NCI-H1105 (cell line): ENCODE results near the gene GNPNAT1.
A peak's percentile ranks its signal among the peaks of the same experiment; 100 is the strongest.

Source experiments
- DNase-seq: peaks from one replicate; lab custom pipeline; 2025; lab: John Stamatoyannopoulos, UW

The GNPNAT1 gene

DNA sequence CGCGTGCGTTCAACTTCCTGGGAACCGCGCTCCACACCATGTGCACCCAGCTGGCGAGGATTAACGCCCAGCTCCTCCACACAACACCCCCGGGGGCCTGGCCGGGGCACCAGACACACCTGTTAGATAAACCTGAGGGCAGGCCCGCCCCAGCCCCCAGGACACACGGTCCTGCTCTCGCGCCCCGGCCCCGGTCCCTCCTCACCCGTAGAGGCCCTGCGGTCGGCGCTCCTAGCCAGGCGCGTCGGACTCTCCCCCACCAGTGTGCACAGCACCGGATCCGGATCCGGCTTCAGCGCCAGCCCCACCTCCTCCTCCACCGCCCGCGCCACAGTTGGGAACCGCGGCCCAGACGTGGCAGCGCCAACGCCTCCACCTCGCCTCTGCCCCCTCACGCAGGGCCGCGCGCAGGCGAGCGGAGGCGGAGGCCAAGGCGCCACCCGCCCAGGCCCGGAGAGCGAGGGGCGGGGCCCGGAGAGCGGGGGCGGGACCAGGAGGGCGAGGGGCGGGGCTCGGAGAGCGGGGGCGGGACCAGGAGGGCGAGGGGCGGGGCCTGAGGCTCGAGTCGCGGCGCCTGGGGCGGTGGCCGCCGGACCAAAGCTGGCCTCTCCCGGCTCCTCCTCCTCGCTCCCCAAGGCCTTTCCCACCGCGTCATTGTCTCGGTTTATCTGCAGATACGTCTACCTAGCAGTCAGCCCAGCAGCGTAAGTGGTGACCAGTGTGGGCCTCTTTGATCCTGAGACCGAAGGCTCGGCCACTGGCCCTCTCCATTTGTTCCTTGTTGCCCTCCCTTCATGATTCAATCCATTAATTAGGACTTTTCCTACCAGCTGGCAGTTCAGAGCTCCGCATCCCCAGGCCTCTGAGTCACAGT lies at the start of gene GNPNAT1:
Gene GNPNAT1, minus strand, starts transcription at position 385 of the 874 bp plus-strand sequence. CDS start 6,957 bp downstream, outside the sequence.
- peak; percentile 84 for DNase-seq

DNA sequence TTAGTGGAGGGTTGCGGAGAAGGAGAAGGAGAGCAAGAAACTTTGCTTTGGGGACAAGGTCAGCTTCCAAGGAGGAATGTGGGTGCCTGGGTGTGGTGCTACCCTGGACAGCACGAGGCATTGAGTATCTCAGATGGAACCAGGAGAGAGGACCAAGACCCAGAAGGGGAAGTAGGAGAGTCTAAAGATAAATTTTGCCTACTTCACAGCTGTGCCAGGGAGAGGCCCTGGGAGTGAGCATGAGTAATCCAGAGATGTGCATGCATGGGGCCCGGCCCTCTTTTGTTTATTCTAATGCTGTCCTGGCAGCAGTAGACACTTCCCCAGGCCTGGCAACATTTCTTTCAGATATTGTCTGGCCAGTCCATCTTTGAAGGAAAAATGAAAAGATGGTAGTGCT lies 49.5 kb upstream of the GNPNAT1 start:
- no peak for DNase-seq

DNA sequence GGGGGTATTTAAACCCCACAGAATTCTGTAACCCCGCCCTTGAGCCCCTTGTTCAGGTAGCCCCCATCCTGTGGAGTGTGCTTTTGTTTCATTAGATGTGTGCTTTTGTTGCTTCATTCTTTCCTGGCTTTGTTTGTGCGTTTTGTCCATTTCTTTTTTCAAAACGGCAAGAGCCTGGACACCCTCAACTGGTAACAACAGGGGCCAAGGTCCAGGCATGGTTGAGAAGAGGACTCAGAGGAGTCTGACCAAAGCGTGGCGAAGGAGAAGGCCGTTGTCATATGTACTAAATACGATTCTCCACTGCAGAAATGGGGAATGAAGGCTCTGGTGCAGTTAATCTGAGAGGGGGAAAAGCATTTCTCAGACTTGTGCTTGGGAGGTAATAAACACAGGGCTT lies 46.0 kb upstream of the GNPNAT1 start:
- no peak for DNase-seq

DNA sequence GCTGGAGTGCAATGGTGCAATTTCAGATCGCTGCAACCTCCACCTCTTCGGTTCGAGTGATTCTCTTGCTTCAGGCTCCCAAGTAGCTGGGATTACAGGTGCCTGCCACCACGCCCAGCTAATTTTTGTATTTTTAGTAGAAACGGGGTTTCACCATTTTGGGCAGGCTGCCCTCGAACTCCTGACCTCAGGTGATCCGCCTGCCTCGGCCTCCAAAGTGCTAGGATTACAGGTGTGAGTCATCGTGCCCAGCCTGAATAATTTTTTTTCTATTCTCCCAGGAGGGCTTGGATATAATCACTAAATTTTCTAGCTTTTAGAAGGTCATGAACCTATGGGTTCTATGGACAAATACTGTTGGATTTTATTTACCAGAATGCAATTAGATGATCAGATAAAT lies 44.7 kb upstream of the GNPNAT1 start:
- no peak for DNase-seq

DNA sequence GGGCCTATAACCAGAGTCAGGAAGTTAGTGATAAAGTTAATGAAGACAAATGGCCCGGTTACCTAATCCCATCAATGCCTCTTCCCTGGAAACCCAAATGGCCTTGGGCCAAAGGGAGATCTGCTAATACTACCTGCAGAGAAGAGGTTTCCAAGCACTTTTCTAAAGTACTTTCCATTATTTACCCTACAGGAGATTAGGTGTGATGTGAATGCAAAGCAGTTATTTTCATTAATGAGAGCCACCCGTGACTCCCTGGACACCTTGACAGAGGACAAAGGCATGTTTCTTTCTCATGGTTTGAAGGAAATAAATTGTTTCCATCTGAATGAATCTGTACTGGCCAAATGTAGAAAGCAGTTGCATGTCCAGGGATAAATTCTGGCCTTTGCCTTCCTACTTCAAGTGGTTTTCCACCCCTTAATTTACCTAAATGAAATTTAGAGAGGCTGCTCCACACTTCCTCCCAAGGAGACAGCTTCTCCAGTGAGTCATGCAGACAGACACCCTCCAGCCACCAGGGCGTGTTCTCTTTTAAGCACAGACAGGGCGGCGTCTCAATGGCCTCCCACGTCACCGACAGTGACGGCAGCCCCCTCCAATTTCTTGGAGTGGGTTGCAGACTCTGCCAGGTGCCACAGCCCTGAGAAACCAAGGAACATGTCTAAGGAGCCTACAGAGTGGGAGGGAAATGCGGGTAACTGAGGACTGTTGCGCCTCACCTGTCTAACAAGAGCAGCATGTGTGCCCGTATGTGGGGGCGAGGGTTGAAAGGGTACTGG lies 43.9 kb upstream of the GNPNAT1 start:
- peak; percentile 91 for DNase-seq

DNA sequence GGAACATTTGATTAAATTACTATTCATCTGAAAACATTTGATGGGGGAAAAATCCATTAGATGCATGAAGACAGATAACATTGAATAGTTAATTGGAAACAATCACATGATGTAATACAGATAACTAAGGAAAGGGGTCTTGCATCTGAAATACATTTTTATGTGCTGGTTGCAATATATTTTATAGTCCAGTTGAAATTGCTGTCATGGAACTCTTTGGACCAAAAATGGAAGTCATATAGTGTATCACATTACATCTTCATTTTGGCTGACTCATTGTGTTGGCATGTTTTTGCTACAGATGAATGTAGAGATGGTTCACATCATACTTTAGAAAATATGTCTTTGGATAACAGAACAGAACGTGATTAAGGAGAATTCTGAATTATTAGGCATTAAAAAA lies 43.0 kb upstream of the GNPNAT1 start:
- no peak for DNase-seq

DNA sequence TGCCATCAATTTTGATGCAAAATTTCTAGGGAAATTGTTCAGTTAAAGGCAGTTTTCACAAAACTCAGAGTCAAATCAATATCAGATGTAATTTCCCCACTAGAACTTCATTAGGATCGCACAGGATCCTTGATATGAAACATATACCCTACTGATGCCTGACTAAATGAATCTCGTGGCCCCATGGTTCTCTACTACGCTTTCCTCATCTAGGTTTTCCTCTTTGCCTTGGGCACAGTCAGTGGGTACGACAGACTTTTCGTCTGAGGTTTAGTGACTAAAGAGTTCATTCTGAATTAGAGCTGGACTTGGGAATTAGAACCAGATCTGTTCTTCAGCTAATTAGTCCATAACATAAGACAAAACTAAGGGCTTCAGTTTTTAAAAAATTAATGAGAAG lies 42.5 kb upstream of the GNPNAT1 start:
- DNase-seq = no peak

DNA sequence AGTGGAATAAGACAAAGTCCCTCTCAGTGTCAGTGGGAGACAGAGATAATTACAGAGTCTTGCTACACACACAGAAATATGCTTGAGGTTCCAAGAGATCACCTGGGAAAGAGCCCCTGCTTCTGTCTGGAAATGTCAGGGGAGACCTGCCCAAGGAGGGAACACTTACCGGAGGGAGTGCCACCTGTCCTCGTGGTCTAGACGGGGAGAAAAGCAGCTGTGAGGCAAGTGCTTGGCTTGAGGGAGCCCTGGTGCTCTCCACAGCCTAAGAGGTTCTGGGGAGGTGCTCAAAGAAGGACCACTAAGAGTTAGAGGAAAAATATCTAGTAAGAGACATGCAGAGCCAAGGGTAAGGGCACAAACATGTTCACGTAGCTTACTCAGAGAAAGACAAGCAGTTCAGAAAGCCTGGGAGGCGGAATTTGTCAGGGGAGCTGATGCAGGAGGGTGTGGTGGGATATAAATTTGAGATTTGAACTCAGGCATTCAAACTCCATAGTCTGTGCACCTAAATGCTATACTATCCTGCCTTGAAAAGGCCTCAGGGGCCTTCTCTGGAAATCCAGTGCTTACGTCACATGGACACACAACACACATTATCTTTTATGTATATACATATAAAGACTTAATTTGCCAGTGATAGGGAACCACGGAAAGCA lies 38.2 kb upstream of the GNPNAT1 start:
- no peak for DNase-seq

DNA sequence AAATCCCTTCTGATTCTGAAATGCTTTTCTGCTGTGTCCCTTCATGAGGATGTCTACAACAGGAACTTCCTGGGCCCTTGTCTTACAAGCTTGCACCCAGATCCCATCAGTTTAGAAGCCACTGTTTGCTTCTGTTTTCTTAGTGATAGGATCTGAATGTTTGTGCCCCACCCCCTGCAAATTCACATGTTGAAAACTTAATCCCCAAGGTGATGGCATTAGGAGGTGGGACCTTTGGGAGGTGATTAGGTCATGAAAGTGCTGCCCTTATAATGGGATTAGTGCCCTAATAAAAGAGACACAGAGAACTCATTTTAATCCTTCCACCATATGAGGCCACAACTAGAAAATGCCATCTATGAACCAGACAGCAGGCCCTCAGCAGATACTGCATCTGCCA lies 36.0 kb upstream of the GNPNAT1 start:
- no peak for DNase-seq

DNA sequence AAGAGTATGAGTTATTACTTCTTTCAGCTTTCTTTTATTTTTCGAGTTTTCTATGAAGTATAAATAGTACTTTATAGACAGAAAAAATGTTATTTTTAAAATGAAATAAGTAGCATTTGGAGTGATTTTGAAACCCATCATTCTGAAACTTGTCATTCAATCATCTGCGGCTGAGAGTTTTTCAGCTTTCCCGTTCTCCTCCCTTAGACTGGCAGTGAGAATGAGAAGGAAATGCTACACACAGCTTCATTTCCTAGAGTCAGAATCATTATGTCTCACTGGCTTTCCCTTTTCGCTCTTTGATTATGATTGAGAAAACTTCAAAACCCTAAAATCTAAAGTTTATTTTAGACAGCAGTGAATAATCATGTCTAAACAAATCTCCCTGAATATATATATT lies 33.7 kb upstream of the GNPNAT1 start:
- no peak for DNase-seq

DNA sequence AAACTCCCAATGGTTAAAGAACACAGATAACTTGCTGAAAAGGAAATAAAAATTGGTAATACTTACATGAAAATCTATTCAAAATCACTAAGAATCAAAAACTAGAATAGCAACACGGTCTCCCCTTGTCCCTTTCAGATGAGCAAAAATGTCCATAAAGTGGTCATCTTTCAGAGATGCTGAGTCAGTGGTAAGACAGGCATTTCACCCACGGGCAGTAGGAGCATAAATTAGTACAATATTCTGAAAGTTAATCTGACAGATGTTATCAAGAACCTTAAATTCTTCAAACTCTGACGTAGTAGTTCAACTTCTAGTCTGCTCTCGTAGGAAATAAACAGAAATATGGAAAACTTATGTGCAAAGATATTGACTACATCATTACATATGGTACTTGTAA lies 33.1 kb upstream of the GNPNAT1 start:
- DNase-seq = no peak

DNA sequence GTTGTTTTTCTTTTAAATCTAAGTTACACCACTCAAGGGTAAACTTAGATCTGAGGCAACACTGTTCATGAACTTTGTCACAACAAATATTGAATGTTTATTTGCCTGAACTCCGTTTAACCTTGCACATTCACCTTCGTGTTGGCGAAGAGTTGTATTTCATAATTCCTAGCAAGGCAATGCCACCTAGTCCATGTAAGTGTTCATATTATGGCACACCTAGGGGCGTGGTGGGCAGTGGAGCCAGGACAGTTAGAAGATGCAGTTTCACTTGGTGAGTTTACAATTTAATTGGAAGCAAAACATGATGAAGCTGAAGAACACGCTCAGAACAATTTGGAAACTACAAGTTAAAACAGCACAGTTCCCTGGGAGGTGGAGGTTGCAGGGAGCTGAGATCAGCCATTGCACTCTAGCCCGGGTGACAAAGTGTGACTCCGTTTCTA lies 30.4 kb upstream of the GNPNAT1 start:
- no peak for DNase-seq

DNA sequence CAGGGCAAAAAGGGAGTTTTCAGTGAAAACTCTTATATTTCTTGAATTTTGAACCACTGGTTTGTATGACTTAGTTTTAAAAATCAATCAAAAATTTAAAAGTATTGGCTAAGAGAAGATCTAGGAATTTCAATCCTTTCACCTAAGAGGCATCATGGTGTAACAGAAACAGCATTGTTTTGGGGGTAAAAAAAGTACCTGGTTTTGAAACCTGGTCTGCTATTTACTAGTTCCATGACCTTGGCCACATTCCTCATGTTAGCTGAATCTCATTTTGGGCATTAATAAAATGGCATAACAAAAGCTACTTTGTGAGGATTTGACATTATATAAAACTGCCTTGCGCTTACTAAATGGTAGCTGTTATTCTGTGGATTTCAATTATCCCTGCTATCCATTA lies 16.7 kb upstream of the GNPNAT1 start:
- no peak for DNase-seq

DNA sequence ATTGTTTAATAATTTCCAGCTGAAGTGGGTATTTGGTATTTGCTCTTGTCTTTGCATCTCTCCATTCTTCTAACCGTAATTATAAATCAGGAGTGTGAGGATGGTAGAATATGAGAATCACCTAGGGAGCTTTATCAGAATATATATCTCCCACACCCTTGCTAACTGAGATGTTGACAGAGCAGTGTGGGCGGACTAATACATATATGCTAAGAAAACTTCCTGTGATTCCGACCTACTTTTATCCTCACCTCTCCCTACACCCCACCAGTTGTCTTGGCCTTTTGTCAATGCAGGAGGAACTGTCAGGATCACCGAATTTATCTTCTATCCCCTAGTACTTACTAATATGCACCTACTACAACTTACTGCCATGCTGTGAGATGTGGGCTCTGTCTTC lies 14.7 kb upstream of the GNPNAT1 start:
- DNase-seq = no peak

DNA sequence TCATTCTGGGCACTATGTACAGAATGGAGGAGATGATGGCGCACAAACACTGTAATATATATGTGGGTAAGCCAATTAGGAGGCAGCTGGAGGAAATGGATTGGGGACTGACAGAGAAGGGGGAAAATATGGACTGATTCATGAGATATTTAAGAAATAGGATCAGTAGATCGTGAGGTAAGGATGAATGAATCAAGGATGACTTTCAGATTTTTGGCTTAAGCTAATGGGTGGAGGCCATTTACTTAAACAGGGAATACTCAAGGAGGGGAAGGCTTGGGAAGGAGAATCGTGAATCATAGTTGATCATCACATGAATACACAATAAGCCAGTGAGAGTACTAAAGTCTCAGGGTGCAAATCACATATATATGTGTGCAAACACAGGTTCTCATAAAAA lies 11.2 kb upstream of the GNPNAT1 start:
- no peak for DNase-seq

DNA sequence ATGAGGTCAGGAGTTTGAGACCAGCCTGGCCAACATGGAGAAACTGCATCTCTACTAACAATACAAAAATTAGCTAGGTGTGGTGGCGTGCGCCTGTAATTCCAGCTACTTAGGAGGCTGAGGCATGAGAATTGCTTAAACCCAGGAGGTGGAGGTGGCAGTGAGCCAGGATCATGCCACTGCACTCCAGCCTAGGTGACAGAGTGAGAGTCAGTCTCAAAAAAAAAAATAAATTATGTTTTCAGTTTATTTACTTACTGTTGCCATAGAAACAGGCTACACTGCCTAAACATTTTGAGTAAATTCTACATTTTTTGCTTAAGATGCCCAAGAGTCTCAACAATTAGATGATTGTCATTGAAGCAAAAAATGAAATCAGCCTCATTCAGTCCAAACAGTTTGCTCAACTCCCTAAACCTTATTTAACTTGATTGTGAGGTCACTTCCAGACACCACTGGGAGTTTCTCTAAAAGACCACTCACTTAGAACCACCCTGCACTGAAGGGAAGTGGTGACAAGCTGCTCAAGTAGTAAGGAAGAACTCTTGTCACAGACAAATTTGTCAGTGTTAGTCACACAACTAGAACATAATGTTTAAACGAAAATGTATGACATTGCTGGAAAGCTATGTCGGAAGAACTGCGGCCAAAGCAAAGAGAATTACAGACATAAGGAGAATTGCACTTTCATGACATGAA lies 9.8 kb upstream of the GNPNAT1 start:
- no peak for DNase-seq

DNA sequence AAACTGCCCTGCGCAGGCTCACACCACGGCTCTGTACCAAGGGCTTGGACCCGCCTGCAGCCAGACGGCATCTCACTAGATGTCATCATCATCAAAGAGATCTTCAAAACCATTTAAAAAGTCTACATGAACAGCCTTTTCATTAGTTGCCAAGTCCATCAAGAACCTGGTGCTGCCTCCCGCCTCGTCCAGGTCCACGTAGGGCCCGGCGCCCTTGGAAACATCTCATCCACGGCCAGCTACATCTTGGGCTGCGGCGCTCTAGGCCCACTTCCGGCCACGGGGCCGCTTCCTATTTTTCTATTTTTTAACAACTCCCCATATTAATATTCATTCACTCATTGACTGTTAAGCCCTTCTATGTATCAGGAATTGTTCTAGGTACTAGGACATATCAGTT lies 7.4 kb upstream of the GNPNAT1 start:
- DNase-seq = no peak

DNA sequence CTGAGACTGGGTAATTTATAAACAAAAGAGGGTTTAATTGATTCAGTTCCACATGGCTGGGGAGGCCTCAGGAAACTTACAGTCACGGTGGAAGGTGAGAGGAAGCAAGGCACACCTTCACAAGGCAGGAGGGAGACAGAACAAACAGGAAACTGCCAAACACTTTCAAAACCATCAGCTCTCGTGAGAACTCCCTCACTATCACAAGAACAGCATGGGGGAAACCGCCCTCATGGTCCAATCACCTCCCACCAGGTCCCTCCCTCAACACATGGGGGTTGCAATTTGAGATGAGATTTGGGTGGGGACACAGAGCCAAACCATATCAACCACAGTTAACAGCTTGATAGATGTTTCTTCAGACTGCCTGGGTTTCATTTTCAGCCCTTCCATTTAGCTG lies 6.2 kb upstream of the GNPNAT1 start:
- no peak for DNase-seq

DNA sequence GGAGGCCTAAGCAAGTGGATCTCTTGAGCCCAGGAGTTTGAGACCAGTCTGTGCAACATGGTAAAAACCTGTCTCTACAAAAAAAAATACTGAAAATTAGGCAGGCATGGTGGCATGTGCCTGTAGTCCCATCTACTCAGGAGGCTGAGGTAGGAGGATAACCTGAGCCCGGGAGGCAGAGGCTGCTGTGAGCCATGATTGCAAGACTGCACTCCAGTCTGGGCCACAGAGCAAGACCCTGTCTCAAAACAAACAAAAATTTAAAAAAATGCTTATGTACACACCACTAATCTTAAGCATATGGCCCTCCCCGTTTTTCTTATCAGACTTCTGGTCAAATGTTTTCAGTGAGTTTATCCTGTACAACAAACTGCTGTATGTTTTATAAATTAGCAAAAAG lies 1.7 kb upstream of the GNPNAT1 start:
- no peak for DNase-seq

DNA sequence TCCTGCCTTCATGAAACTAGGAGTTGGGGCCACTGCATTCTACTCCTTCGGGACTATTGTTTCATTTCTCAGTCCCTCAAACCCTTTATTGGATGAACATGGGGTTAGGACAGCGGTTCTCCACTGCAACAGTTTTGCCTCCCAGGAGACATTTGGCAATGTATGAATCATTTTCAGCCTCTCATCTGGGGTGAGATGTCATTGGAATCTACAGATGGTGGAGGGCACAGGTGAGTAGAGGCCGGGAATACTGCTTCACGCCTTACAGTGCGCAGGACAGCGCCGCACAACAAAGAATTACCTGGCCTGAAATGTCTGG lies 649 bp upstream of the GNPNAT1 start:
- DNase-seq = no peak

DNA sequence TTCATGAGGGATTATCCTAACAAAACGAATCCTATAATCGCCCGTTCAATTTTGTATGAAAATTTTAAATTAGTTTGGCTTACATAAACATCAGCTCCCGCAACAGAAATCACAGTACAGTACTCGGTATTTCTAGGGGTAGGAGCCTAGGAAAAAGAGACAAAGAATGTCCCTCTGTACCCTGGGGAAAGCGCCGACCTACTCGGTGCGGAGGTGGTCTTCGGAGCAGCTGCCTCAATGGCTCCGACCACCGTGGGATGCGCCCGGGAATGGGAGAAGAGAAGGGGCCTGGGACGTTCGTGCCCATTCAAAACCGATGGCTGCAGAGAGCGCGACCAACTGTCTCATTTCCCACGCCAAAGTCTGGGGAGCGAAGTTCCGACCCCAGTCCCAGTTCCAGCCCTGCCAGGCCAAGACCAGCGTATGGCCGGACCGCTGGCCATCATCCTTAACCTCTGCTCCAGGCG lies 618 bp downstream of the GNPNAT1 start:
- DNase-seq = no peak
